GM23338 (cell line): ENCODE results near the gene OXCT1. TPM values are rescaled to one million over a fixed set of nuclear protein-coding genes. Genes with fewer than 3 reads are reported as not detected.

ENCODE experiments used
- ATAC-seq: fragments of 200-7000 bp; cut with Tn5 transposase; 3 replicates; pipeline ENCODE4 v1.9.1; 2020
- DNase-seq: peaks from one replicate; pipeline ENCODE4 v3.0.0-alpha.2; 2015; ENCODE audit warnings: low spot score
- H2AFZ ChIP-seq: fragments of 200-600 bp; sonication (generic); 2 replicates; pipeline ENCODE4 v1.8.0; 2016; ENCODE audit warnings: antibody characterized with exemption, mild to moderate bottlenecking, moderate library complexity
- H3F3A ChIP-seq: fragments of 200-600 bp; sonication (generic); replicated peaks from 2 replicates; pipeline ENCODE4 v1.8.0; 2017; ENCODE audit warnings: antibody characterized with exemption, mixed run types, low read depth
- H3K27ac ChIP-seq: fragments of 200-600 bp; sonication (generic); 2 replicates; pipeline ENCODE4 v1.6.1; 2016; ENCODE audit warnings: low read depth
- H3K27me3 ChIP-seq: fragments of 200-600 bp; sonication (generic); 2 replicates; pipeline ENCODE4 v1.8.0; 2016; ENCODE audit warnings: mild to moderate bottlenecking, mixed run types, moderate library complexity; ENCODE audit not compliant: insufficient read depth
- H3K36me3 ChIP-seq: fragments of 200-600 bp; sonication (generic); 2 replicates; pipeline ENCODE4 v1.8.0; 2016; ENCODE audit warnings: mild to moderate bottlenecking; ENCODE audit not compliant: insufficient read depth
- H3K4me1 ChIP-seq: fragments of 200-600 bp; sonication (generic); 2 replicates; pipeline ENCODE4 v1.8.0; 2016; ENCODE audit warnings: mild to moderate bottlenecking, moderate library complexity; ENCODE audit not compliant: insufficient read depth
- H3K4me2 ChIP-seq: fragments of 200-600 bp; sonication (generic); 2 replicates; pipeline ENCODE4 v1.7.1; 2017; ENCODE audit warnings: mixed run types
- H3K4me3 ChIP-seq: fragments of 200-600 bp; sonication (generic); 2 replicates; pipeline ENCODE4 v1.6.1; 2016; ENCODE audit warnings: mixed run types
- H3K79me2 ChIP-seq: fragments of 200-600 bp; sonication (generic); replicated peaks from 2 replicates; pipeline ENCODE4 v1.8.0; 2017; ENCODE audit warnings: mild to moderate bottlenecking; ENCODE audit not compliant: insufficient read depth
- H3K9me2 ChIP-seq: fragments of 200-600 bp; sonication (generic); 2 replicates; pipeline ENCODE4 v1.8.0; 2017; ENCODE audit not compliant: insufficient read depth
- H4K20me1 ChIP-seq: fragments of 200-600 bp; sonication (generic); replicated peaks from 2 replicates; pipeline ENCODE4 v1.8.0; 2017; ENCODE audit warnings: mild to moderate bottlenecking; ENCODE audit not compliant: insufficient read depth
- H3K27ac Mint-ChIP-seq: 2 replicates; pipeline ENCODE4 v1.8.0; 2020; ENCODE audit warnings: inconsistent platforms, mild to moderate bottlenecking, moderate library complexity, mixed read lengths
- H3K27me3 Mint-ChIP-seq: 3 replicates; pipeline ENCODE4 v1.8.0; 2022; ENCODE audit warnings: low read depth, mild to moderate bottlenecking, moderate library complexity, mixed read lengths, inconsistent platforms; ENCODE audit not compliant: insufficient read depth, poor library complexity
- H3K36me3 Mint-ChIP-seq: 3 replicates; pipeline ENCODE4 v1.8.0; 2021; ENCODE audit warnings: low read depth, mild to moderate bottlenecking, inconsistent platforms, moderate library complexity, mixed read lengths
- H3K4me1 Mint-ChIP-seq: 3 replicates; pipeline ENCODE4 v1.8.0; 2020; ENCODE audit warnings: mild to moderate bottlenecking, inconsistent platforms, mixed read lengths
- H3K4me3 Mint-ChIP-seq: 3 replicates; pipeline ENCODE4 v1.8.0; 2021; ENCODE audit warnings: moderate library complexity, mild to moderate bottlenecking, inconsistent platforms, mixed read lengths
- H3K9me3 Mint-ChIP-seq: 3 replicates; pipeline ENCODE4 v1.8.0; 2020; ENCODE audit warnings: moderate library complexity, mild to moderate bottlenecking, inconsistent platforms, mixed read lengths
- CREB1 ChIP-seq: fragments of 250-450 bp; sonication (Bioruptor Pico); IDR thresholded peaks from 2 replicates; pipeline ENCODE4 v1.5.0; 2020; ENCODE audit warnings: low read depth, mild to moderate bottlenecking, moderate library complexity
- CTCF ChIP-seq, 2 experiments: fragments of 200-600 bp in 1 of 2; sonication (generic) in 1 of 2; conservative IDR thresholded peaks; 2 replicates each; pipeline versions ENCODE4 v1.5.1 to v1.6.1; 2016 to 2017; ENCODE audit warnings: antibody characterized with exemption in 2 of 2, low read depth in 2 of 2, mild to moderate bottlenecking in 2 of 2, moderate library complexity in 1 of 2
- ETS1 ChIP-seq: IDR thresholded peaks from 2 replicates; pipeline ENCODE4 v1.6.1; 2016; ENCODE audit warnings: antibody characterized with exemption
- EZH2 ChIP-seq: fragments of 200-600 bp; sonication (generic); IDR thresholded peaks from one replicate; pipeline ENCODE4 v1.8.0; 2017; ENCODE audit warnings: antibody characterized with exemption, mild to moderate bottlenecking, low read depth; ENCODE audit not compliant: unreplicated experiment
- EZH2phosphoT487 ChIP-seq: fragments of 200-600 bp; sonication (generic); IDR thresholded peaks from one replicate; pipeline ENCODE4 v1.8.1; 2018; ENCODE audit warnings: antibody characterized with exemption; ENCODE audit not compliant: unreplicated experiment
- NANOG ChIP-seq: IDR thresholded peaks from 2 replicates; pipeline ENCODE4 v1.6.1; 2016; ENCODE audit warnings: antibody characterized with exemption, borderline replicate concordance
- POLR2AphosphoS5 ChIP-seq: IDR thresholded peaks from 2 replicates; pipeline ENCODE4 v1.6.1; 2016; ENCODE audit warnings: antibody characterized with exemption, low read depth
- REST ChIP-seq: IDR thresholded peaks from one replicate; pipeline ENCODE4 v1.6.1; 2018; ENCODE audit warnings: antibody characterized with exemption; ENCODE audit not compliant: unreplicated experiment
- STAT1 ChIP-seq: IDR thresholded peaks from one replicate; pipeline ENCODE4 v1.6.1; 2016; ENCODE audit warnings: antibody characterized with exemption; ENCODE audit not compliant: unreplicated experiment
- polyA plus RNA-seq: library from polyadenylated mRNA; unstranded; fragments of >200 nt; fragmentation: Nextera tagmentation; extraction: Ambion mirVana; gene quantifications from 2 replicates; pipeline ENCODE4 v1.2.1, GENCODE V29; 2016
- total RNA-seq: library from RNA; depleted of rRNA; stranded (reverse); fragments of >200 nt; shearing (Covaris generic); gene quantifications from 2 replicates; pipeline ENCODE4 v1.2.3, GENCODE V29; 2014

OXCT1 gene
- total and polyA plus RNA-seq, 2 experiments from 2014 or later: 11.6 to 37.0 TPM

GRCh38 chr5:41882765-41883164, 12.5 kb upstream of the OXCT1 start:
- Mint-ChIP-seq H3K9me3 (peaks cover 18% of the 10 kb centered on the region; the same call in 2 of the 3 replicates), H3K4me1 (no peaks in the 10 kb centered on the region), H3K27me3 (no peaks in the 10 kb centered on the region), H3K36me3 (peaks cover 5% of the 10 kb centered on the region; the same call in 1 of the 3 replicates), H3K27ac (no peak overlapping the region), H3K4me3 (no peak overlapping the region)
- H3K27ac ChIP-seq: no peak overlapping the region
- no peaks in the 10 kb centered on the region for H3K79me2 ChIP-seq
- no peak overlapping the region for H2AFZ ChIP-seq
- no peak for TF ChIP-seq EZH2
- TF ChIP-seq CTCF (conservative IDR thresholded peaks at IDR 0.05; ENCODE audit: low read depth in 2 of 2): no peak
- TF ChIP-seq NANOG: no peak
- H4K20me1 ChIP-seq: no peaks in the 10 kb centered on the region
- no peaks in the 10 kb centered on the region for H3F3A ChIP-seq
- peaks cover 4% of the 10 kb centered on the region; the same call in 1 of the 2 replicates for H3K36me3 ChIP-seq
- no peak for DNase-seq
- H3K4me3 ChIP-seq: no peak overlapping the region
- no peak overlapping the region for H3K4me2 ChIP-seq
- no peak for ATAC-seq
- H3K27me3 ChIP-seq: no peaks in the 10 kb centered on the region
- no peaks in the 10 kb centered on the region for H3K4me1 ChIP-seq
- peaks cover 4% of the 10 kb centered on the region; the same call in 1 of the 2 replicates for H3K9me2 ChIP-seq

GRCh38 chr5:41878643-41879478, 8.6 kb upstream of the OXCT1 start:
- H3K4me3 ChIP-seq: no peak overlapping the region
- no peak for ATAC-seq

More at GRCh38 chr5:41878643-41879478, 8.6 kb upstream of the OXCT1 start:
- H3K79me2 ChIP-seq: no peaks in the 10 kb centered on the region
- no peak overlapping the region for H3K27ac Mint-ChIP-seq
- H3K27me3 Mint-ChIP-seq: no peaks in the 10 kb centered on the region
- H3F3A ChIP-seq: no peaks in the 10 kb centered on the region
- no peak overlapping the region for H2AFZ ChIP-seq
- no peak overlapping the region for H3K27ac ChIP-seq
- H3K27me3 ChIP-seq: no peaks in the 10 kb centered on the region
- H3K4me1 ChIP-seq: no peaks in the 10 kb centered on the region
- DNase-seq: no peak
- H3K4me3 Mint-ChIP-seq: no peak overlapping the region
- peaks cover 5% of the 10 kb centered on the region; the same call in 2 of the 3 replicates for H3K9me3 Mint-ChIP-seq
- peaks cover 4% of the 10 kb centered on the region; the same call in 1 of the 2 replicates for H3K9me2 ChIP-seq
- H3K36me3 ChIP-seq: no peaks in the 10 kb centered on the region
- H4K20me1 ChIP-seq: no peaks in the 10 kb centered on the region
- TF ChIP-seq ETS1 (no peak), EZH2 (no peak), CREB1 (CRISPR knock-in tag) (no peak), NANOG (no peak), STAT1 (no peak), REST (no peak), POLR2AphosphoS5 (no peak), EZH2phosphoT487 (no peak)
- H3K4me1 Mint-ChIP-seq: no peaks in the 10 kb centered on the region
- H3K4me2 ChIP-seq: no peak overlapping the region
- no peaks in the 10 kb centered on the region for H3K36me3 Mint-ChIP-seq
